ENCODE results near the gene PODXL2.
A peak's percentile ranks its signal among the peaks of the same experiment; 100 is the strongest.

Gene PODXL2, protein sequence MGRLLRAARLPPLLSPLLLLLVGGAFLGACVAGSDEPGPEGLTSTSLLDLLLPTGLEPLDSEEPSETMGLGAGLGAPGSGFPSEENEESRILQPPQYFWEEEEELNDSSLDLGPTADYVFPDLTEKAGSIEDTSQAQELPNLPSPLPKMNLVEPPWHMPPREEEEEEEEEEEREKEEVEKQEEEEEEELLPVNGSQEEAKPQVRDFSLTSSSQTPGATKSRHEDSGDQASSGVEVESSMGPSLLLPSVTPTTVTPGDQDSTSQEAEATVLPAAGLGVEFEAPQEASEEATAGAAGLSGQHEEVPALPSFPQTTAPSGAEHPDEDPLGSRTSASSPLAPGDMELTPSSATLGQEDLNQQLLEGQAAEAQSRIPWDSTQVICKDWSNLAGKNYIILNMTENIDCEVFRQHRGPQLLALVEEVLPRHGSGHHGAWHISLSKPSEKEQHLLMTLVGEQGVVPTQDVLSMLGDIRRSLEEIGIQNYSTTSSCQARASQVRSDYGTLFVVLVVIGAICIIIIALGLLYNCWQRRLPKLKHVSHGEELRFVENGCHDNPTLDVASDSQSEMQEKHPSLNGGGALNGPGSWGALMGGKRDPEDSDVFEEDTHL

DNA sequence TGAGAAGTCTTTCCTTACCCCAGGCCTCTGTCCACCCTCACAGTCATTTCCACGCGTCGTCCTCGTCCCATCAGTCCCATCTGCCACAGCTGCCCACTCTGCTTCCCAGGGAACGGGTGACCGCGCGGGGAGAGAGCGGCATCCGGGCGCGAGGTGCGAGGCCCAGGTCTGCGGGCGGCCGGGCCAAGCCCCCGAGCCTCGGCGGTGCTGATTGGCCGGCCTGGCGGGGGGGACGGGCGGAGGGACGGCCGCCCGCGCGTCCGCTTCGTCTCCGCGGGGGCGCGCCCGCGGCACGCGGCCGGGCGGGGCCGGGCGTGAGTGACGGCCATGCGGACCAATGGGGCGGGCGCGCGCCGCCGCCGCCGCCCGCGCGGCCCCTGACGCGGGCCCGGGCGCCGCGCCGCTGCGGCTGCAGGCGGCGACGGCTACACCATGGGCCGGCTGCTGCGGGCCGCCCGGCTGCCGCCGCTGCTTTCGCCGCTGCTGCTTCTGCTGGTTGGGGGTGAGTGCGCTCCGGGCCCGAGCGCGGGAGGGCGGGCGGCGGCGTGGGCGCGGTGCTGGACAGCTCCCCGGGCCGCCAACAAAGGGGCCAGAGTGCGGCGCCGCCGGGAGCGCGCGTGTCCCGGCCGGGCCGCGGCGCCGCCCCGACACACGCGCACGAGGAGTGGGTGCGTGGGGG lies at the start of gene PODXL2:
PODXL2 (plus strand) TSS at position 398 of the 679 bp plus-strand sequence; CDS start at position 433, 35 bp downstream.
- no peak for DNase-seq (ENCODE audit: low read depth, low spot score)

DNA sequence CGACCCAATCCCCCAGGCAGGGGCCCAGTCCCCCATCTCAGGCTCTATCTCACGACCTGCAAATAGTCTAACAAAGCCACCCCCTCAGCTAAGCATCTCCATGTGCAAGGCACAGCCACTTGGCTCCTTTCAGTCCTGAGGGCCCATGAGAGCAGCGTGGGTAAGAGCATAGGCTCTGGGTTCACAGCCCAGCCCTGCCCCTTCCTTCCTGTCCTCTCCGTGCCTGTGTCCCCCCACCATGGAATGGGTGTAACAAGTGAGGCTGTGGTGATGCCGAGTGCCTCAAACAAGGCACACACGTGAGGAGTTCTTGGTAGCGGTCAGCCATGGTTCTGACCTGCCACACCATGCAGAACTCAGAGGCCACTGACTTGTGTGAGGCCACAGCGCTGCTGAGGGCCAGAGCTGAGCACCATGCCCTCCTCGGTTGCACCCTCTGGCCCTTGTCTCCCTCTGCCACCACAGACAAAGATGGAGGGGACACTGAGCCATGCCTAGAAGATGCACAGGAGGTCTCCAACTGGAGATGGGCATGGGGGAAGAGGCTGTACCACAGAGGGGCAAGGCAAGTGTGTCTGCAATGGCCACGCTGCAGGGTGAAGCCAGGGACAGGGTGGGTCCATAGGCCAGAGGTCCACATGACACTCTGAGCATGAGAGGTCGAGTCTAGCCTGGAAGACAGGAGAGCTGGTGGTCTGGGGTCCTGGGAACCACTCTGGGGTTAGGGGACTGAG lies 48.5 kb upstream of the PODXL2 start:
- DNase-seq (ENCODE audit: low read depth, low spot score): no peak

DNA sequence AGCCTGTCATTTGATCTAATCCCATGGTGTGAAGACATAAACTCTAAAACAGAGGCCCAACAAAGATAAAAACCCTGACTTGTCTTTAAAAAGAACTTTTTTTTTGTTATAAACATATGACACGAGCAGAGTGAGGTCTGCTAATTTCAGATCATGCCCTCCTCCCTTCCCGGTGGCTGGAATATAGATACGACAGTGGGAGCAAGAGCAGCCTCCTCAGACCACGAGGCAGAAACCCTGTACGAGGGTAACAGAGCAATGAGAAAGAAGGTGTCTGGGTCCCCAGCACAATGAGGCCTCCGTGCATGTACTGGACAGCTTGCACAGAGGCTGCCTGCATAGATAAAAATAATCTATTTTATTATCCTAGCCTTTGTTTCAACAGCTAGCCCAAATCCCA lies 44.3 kb upstream of the PODXL2 start:
- DNase-seq (ENCODE audit: low read depth, low spot score): no peak

DNA sequence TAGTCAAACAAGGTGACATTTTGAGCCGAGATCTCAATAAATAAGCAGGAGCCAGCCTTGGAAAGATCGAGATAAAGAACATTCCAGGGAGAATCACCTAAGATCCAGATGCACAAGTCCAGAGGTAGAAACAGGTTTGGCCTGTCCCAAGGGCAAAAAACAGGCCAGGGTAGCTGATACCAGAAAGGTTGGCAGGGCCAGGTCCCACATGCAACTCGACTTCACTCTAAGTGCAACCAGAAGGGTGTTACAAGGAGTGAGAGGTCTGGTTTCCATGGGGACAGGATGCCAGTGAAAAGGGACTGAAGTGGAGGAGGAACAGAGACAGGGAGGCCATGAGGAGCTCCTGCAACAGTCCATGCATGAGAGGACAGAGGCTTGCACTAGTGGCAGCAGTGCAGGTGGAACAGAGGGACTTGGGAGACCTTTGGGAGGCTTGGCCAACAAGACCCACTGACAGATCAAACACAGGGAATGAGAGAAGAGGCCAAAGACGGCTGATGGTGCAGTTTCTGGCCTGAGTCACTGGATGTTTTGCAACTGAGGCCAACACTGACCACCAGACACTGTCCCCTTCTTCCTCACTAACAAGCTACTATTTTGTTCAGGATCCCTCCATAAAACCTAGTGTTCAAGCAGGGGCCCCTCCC lies 43.7 kb upstream of the PODXL2 start:
- no peak for DNase-seq (ENCODE audit: low read depth, low spot score)

DNA sequence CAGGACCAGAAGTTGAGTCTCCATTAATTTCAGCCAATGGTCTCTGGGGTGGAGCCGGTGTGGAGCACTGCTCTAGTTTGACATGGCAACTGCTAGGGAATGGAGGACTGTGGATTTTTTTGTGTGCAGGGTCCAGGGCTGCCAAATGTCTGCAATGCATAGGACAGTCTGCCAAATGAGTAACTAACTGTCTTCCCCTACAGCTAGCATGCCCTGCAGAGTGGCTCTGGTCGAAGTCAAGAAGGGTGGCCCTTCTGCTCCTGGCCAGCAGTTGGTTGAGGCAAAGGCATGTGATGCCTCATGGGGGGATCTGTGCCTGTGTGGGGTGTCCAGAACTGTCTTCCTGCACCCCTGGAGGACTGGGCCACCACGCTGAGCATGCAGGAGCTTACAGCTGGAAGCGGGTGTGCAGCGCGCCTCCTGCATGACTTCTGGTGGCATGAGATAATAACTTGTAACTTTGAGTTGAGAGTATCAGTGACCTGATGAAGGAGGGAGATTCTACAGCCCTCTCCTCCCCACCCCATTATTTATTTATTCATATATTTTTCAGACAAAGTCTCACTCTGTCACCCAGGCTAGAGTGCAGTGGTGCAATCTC lies 43.1 kb upstream of the PODXL2 start:
- DNase-seq (ENCODE audit: low read depth, low spot score): no peak

DNA sequence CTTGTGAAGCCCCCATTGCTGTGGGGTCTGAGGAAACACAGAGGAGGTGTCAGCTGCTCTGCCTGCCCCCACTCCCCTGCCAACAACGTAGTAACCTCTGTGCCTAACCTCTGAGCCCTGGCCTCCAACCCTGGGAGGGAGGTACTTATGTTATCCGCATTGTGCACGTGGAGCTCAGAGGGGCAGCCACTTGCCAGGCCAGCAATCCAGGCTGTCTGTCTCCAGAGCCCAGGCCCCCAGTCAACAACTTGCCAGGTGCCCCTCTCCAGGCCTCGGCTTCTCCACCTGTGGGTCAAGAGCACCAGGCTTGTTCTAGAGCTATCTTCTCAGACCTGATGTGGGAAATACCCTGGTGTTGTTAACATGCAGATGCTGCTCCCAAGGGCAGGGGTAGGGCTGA lies 41.1 kb upstream of the PODXL2 start:
- no peak for DNase-seq (ENCODE audit: low read depth, low spot score)

DNA sequence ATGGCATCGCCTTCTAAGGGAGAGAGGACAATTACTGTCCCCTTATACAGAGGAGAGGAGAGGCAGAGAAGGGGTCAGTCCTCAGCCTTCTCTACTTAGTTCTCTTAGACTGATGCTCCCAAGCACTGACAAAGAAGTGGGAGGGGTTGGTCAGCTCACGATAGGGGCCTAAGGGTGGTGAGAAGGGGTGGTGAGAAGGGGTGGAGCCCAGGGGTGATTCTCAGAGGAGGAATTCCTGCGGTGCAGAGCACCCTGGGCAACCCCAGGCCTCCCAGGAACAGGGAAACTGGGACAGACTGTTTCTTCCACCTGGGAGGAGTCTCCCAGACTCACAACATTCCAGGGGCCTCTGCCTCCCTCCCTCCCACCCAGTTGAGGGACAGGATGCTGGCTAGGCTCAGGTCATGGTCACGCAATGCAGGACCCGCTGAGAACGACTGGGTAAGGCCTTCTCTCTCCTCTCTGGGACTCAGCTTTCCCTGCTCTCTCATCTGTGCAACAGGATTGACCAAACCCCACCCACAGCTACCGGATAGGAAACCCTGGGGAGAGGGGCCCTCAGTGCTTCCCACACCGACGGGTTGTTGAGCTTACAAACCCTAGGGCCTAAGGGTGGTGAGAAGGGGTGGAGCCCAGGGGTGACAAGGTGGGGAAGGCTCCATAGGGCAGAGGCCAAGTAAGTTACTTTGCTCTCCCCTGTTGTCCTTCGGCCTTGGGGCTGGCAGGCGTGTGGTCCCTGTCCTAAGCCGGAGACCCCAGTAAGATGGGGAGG lies 40.0 kb upstream of the PODXL2 start:
- no peak for DNase-seq (ENCODE audit: low read depth, low spot score)

DNA sequence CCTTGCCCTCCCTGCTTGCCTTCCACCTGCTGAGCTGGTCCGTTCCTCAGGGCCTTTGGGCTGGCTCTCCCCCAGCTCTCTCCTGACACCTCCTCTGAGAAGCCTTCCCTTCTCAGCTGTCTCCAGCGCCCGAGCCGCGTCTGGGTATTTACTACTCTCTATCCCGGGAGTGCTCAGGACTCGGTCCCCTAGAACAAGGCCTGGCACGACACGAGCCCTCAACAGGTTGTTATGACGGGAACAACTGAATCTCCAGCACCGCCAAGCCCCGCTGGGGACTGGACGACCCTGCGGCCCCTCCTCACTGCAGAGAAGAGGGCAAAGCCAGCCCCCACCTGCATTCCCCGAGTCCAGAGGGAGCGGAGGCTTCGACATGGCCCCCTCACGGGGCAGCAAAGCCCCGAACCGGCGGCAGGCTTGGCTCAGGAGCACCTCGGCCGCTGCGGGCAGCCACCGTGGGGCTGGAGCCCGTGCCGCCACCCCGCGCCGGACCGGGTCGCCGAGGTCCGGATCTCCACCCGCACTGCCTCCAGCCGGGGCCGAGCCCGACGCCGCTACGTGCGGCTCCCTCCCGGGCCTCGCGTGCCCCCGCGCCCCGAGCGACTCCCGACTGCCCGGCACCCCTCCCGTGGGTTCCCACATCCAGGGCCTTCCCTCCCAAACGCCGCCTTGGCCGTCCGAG lies 39.2 kb upstream of the PODXL2 start:
- DNase-seq (ENCODE audit: low read depth, low spot score): no peak

DNA sequence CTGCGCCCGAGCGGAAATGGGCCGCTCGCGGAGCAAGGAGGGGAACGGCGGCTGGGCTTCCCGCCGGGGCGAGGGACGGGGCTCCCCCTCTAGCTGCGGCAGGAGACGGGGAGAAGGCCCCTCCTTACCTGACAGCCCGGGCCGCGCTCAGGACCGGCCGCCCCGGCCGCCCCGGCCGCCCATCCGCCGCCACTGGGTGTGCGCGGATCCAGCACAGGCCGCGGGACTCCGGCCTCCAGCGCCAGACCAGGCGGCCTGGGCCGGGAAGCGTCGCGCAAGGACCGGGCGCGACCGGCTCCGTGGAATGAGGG lies 38.7 kb upstream of the PODXL2 start:
- DNase-seq (ENCODE audit: low read depth, low spot score): no peak

DNA sequence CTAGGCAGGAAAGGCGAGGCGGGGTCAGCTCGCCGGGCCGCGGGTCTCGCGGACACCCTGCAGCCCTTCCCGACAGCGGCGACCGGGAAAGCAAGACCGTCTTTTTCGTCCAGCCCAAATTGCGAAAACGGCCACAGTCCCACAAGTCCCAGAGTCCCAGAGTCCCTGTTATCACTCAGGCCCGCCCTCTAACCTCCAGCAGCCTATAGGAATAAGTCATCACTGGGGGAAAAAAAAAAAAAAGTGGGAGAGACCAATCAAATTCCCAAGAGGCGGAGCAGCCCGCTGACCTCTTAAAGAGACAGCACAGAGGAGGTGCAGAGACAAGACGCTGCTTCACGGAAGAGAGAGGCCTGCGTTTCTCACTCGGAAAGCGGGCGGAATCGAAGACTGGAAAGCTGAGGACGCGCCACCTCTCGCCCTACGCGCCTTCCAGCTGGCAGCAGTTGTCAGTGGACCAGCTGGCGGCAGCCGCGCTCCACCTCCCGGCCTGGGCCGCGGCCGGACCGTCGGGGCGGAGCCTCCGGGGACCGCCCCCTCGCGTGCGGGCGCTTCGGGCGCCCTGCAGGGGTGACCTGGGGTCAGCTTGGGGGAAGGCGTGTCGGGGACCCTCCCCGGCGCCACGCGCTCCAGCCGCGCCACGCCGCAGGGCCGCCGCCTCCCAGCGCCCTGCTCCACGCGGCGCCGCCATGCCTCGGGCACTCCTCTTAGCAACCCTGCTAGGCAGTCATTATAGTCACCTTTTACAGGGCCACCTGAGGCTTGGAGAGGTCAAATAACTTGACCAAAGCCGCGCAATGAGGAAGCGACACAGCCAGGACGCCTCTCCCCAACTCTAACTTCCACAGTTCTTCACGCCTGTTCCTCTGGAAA lies 38.2 kb upstream of the PODXL2 start, which contains the start of gene TPRA1:
TPRA1 (minus strand) TSS at position 141 of the 873 bp plus-strand sequence. CDS start 10,587 bp downstream, outside the sequence.
- peak; percentile 64 for DNase-seq (ENCODE audit: low read depth, low spot score)

DNA sequence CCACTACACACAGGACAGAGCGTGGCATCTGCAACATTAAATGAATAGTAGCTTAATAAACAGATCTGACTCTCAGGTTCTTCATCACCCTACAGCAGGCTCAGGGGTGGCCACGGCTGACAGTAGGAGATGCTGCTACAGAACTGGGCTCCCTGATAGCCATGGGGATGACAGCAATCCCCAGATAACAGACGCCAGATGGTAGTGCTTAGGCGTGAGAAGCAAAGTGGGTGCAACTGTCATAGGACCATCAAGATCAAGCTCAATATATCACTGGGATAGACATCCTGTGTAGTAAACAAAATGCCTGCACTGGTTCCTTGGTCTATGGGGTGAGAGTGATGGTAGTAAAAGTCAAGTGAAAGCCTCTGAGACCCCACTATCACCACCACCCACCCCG lies 35.8 kb upstream of the PODXL2 start:
- no peak for DNase-seq (ENCODE audit: low read depth, low spot score)

DNA sequence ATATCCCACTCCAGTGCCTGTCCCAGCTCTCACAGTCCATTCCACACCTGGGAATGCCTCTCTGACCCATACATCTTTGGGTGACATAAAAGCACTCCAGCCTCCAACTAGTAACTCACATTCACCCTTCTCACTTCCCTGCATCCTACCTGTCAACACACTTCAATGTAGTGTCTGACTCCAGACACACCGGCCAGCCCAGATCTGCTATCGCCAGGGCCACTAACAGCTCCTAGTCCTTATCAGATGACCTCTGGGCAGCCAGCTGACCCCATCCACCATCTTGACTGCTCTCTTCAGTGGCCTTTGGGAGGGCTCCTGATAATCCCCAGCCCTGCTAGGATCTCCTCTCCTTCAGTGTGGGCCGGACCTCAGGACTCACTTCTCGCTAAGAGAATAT lies 33.7 kb upstream of the PODXL2 start:
- no peak for DNase-seq (ENCODE audit: low read depth, low spot score)

DNA sequence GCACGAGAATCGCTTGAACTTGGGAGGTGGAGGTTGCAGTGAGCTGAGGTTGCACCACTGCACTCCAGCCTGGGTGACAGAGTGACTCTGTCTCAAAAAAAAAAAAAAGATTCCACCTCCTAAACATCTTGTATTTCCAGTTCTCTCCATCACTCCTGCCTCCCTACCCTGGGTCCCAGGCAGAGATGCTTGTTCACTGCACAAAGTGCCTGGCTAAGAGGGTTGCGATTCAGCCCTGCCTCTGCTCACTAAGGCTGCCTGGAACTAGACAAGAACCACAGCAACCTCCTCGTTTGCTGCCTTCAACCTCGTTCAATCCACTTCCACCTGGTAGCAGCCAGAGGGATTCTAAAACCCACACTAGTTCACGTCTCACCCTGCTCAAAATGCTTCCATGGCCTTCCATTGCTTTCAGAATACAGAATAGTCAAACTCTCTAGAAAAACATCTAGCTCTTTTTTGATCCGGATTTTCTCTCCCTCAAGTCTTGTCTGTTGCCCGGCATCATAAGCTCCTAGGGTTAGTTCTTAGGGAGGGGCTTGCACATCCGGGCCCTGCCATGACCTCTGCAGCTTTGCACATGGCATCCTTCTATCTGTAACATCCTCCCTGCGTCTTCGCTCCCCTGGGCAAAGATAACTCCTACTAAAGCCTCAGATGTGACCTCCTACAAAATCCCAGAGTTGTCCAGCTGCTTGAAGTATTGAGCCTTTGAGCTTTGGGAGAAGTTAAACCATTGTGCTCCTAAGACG lies 31.8 kb upstream of the PODXL2 start:
- no peak for DNase-seq (ENCODE audit: low read depth, low spot score)

DNA sequence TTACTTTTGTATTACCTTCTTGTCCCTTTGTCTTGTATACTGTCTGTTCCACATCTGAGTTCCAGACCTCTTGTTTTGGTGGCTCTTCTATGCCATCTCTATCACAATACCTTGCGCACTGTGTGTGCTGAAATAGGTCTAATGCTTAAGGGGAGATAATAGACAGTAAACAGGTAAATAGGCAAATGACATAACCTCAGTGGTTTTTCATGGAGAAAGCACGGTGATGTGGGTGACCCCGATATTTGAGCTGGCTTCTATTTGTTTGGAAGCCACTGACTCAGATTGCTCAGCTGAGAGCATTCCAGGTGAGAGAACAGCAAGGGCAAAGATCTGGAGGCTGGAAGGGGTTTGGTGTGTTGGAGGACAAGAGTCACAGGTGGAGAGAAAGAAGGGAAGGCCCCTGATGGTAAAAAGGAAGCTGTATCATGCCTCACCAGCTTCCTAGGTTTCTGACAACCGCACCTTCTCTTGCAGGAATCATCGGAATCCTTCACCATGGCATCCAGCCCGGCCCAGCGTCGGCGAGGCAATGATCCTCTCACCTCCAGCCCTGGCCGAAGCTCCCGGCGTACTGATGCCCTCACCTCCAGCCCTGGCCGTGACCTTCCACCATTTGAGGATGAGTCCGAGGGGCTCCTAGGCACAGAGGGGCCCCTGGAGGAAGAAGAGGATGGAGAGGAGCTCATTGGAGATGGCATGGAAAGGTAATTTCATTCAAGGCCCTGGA lies 30.0 kb upstream of the PODXL2 start:
- no peak for DNase-seq (ENCODE audit: low read depth, low spot score)

DNA sequence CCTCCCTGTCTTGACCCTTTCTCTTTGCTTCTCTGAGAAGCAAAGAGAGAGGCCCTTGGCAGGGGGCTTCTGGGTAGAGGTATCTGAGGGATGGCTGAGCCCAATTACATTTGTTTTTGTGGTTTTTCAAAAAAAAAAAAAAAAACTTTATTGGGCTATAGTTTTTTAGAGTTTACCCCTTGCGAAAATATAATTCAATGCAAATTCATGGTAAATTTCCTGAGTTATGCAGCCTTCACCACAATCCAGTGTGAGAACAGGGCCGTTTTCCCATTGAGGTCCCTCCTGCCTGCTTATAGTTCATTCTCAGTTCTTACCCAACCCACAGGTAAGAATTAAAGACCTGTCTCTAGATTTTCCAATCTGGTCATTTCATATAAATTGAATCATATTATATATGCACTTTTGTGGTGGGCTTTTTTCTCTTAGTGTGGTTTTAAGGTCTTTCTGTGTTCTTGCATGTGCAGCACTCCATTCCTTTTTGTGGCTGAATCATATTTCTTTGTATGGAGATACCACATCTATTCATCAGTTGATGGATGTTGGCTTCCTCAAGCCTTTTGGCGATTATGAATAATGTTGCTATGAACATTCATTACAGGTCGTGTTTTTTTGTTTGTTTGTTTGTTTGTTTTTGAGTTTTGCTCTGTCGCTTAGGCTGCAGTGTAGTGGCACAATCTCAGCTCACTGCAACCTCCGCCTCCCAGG lies 28.1 kb upstream of the PODXL2 start:
- no peak for DNase-seq (ENCODE audit: low read depth, low spot score)

DNA sequence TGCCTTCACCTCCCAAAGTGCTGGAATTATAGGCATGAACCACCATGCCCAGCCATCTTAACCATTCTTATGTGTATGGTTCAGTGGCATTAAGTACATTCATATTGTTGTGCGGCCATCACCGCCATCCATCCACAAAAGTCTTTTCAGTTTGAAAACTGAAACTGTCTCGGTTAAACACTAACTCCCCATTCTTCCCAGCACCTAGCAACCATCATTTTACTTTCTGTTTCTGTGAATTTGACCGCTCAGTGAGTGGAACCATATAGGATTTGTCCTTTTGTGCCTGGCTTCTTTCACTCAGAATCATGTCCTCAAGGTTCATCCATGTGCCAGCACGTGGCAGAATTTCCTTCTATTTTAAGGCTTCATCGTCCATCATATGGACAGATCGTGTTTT lies 24.9 kb upstream of the PODXL2 start:
- DNase-seq (ENCODE audit: low read depth, low spot score): no peak

All from activated CD4-positive, CD25-positive, alpha-beta regulatory T cell treated with anti-CD3 and anti-CD28 coated beads, Interleukin-2, amount 50 U/mL, for 16 hours (primary cell).